LNCAP (cell line): ENCODE measurements around the gene MAPK14.

ENCODE experiments used
- TF ChIP-seq, protein P1 (sequence below): fragments of 450-650 bp; IDR thresholded peaks from 2 replicates; pipeline ENCODE4 v1.5.1; 2017; ENCODE audit warnings: mild to moderate bottlenecking

MAPK14 gene

DNA sequence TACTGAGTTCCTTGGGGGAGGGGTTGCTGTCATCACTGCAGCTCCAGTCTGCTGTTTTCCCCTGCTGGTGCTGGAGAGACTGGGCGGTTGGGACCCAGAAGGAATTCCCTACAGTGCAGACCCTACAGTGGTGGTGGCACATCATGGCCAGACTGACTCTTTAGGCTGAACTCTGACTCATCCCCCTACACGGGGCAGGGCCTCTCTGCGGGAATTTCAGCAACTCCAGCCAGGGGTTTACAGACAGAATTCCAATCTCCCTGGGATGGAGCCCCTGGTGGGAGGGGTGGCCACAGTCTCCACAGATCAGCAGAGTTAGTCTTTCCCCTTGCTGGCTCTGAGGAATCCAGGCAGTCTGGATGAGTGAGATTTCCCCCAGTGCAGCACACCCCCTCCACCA lies 55.8 kb downstream of the MAPK14 start:
- TF ChIP-seq, protein P1, sequence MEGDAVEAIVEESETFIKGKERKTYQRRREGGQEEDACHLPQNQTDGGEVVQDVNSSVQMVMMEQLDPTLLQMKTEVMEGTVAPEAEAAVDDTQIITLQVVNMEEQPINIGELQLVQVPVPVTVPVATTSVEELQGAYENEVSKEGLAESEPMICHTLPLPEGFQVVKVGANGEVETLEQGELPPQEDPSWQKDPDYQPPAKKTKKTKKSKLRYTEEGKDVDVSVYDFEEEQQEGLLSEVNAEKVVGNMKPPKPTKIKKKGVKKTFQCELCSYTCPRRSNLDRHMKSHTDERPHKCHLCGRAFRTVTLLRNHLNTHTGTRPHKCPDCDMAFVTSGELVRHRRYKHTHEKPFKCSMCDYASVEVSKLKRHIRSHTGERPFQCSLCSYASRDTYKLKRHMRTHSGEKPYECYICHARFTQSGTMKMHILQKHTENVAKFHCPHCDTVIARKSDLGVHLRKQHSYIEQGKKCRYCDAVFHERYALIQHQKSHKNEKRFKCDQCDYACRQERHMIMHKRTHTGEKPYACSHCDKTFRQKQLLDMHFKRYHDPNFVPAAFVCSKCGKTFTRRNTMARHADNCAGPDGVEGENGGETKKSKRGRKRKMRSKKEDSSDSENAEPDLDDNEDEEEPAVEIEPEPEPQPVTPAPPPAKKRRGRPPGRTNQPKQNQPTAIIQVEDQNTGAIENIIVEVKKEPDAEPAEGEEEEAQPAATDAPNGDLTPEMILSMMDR = no peak

DNA sequence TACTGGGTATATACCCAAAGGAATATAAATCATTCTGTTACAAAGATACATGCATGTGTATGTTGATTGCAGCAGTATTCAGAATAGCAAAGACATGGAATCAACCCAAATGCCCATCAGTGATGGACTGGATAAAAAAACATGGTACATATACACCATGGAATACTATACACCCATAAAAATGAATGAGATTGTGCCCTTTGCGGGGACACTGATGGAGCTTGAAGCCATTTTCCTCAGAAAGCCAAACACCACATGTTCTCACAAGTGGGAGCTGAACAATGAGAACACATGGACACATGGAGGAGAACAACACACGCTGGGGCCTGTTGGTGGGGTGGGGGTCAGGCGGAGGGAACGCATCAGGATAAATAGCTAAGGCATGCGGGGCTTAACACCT lies 61.4 kb downstream of the MAPK14 start:
- TF ChIP-seq, protein P1 = no peak

DNA sequence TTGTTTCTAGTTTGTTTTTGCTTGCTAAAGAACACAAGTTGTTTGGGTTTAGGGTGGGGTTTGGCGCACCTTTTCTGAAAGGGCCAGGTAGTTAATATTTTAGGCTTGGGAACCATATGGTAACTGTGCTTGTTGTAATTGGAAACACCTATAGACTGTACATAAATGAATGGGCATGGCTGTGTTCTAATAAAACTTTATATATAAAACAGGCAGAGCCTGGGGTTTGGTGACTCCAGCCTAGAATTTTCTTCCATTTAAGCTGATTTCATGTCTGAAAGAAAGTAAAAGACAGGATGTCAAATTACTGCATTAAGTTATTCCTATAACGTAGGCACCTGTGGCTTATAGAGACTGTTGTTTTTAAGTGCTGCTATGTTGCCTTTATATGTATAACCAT lies 66.6 kb downstream of the MAPK14 start:
- TF ChIP-seq, protein P1 = no peak

DNA sequence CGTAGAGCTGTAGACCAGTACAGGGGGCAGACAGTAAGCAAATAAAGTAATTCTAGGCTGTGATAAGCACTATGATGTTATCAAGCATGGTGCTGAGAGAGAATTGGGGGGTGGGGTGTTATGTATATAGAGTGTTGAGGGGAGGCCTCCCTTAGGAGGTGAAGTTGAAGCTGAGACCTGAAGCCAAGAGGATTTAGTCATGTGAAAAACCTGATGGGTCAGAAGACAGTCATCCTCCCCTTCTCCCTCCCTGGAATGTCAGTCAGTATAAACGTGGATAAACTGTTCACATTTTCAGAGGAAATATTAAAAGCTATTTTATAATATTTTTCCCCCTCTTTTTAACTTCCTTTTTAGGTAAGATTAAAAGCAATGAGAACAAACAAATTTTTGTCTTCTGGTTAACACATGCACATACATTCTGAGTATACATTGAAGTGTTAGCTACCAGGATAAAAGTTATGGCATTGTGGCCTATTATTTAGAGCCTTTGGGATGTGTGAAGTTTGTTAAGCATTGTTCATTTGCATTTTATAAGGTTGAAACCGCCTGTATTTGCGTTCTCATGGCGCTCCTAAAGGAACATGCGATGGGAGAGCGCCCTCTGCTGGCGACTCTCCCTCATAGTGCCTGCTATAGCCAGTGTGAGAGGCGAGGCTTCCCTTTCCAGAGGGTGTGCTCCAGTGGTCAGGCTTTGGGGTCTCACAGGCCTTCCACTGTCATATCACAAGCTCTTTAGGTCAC lies 67.3 kb downstream of the MAPK14 start:
- TF ChIP-seq, protein P1 = peak; percentile 83

DNA sequence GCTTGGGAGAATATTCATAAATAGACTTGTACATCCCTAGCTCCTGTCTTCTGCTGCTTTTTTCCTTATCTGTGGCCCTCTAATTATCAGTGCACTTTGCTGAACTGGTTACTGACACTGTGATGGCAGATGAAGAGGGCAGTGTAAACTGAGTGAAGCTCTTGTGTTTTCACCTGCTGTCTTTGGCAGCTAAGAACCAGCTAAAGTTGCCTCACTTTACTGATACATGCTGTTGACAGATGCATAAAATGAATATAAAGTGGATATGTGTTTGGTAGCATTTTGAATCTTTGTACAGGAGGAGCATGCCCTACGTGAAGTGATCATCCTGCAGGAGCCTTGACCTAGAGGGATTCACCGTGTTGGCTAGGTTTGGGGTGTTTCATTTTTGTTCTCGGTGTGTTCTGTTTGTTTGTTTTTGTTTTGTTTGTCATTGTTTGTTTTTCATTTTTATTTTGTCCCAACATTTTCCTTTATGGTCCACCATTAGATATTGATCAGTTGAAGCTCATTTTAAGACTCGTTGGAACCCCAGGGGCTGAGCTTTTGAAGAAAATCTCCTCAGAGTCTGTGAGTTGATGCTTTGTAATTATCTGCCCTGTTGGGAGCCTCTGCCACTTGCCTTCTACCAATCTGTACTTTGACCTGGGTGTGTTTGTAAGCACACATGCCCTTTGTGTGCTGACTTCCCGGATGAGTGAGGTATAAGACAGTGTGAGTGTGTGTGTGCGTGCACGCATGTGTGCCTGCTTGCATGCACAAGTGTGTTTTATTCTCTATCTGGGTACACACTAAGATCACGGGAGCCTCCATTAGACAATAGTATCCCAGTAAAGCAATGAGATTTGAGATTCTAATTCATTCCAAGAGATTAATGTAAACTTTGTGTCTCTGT lies 68.1 kb downstream of the MAPK14 start:
- TF ChIP-seq, protein P1 = peak; percentile 15; the same call in 1 of the 2 replicates

DNA sequence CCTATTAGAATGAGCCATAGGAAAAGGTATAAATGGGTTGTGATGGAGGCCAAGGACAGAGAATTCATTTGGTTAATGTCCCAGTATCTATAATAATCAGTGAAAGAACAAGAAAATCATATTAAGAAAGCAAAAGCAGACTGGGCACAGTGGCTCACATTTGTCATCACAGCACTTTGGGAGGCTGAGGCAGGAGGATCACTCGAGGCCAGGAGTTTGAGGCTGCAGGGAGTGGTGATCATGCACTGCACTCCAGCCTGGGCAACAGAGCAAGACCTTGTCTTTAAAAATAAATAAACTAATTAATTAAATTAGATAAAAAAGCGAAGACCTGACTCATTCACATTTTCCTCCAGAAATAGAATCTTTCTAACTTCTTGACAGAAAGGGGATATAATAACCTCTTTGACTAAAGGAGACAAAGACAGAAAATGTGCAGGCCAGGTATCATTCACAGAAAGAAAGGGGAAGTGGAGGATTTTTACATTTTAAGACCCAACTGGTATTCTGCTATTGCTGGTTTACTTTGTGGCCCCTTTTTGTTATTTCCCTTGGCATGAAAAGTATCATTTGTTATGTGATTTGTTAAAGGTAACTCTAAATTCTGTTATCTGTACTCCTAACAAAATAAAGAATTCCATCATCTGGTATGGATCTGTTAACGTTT lies 70.8 kb downstream of the MAPK14 start:
- TF ChIP-seq, protein P1 = no peak

DNA sequence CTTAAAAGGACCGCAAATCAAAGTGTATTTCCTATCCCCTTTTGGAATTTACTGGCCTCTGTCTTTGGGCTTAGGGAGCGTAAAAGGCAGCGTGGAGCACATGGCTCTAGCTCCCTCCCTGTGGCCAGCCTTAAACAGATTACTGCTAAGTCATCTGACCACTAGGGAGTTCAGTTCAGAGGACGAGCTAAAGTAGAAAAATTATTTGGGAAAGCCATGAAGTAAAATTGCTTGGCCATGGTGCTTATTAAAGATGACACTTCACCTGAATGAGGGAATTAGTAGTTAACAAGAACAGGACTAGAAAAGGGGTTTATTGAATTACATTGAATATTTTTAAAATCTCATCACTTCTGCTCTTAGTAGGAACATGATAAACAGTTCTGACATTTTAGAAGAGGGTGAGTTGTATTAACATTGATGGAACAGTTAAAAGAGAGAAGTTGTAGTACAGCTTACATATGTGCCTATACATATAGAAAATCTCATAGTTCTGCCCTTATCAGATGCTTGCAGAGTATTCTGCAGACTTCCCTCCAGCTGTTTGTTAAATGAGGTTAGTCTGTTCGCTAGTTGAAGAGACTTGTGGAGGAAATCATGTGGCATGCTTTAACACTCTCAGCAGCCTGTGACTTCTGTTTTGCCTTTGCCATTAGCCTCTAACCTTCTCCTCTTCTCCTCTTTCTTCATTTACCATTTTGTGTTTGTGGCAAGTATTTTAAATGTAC lies 71.5 kb downstream of the MAPK14 start:
- TF ChIP-seq, protein P1 = no peak
